SK-N-SH treated with all-trans-retinoic acid at 6 μM for 48 hours (cell line): ENCODE measurements around the gene CC2D1B.

ENCODE experiments used
- ARNTL ChIP-seq: fragments of 450-650 bp; formaldehyde crosslinking; IDR thresholded peaks from 2 replicates; pipeline ENCODE4 v1.5.0; 2020; ENCODE audit warnings: low read depth, mild to moderate bottlenecking, moderate library complexity, borderline replicate concordance
- ESRRG ChIP-seq: fragments of 250-450 bp; sonication (Bioruptor Pico); IDR thresholded peaks from 2 replicates; pipeline ENCODE4 v1.6.1; 2021; ENCODE audit warnings: mild to moderate bottlenecking
- GLIS3 ChIP-seq: fragments of 250-450 bp; sonication (Bioruptor Pico); IDR thresholded peaks from 2 replicates; pipeline ENCODE4 v1.5.0; 2020; ENCODE audit warnings: mild to moderate bottlenecking, moderate library complexity
- OSR1 ChIP-seq: fragments of 250-450 bp; sonication (Bioruptor Pico); IDR thresholded peaks from 2 replicates; pipeline ENCODE4 v1.8.0; 2022; ENCODE audit warnings: moderate library complexity, mild to moderate bottlenecking, inconsistent platforms
- PPARA ChIP-seq: fragments of 250-450 bp; sonication (Bioruptor Pico); IDR thresholded peaks from 2 replicates; pipeline ENCODE4 v1.5.0; 2020; ENCODE audit warnings: mild to moderate bottlenecking, borderline replicate concordance
- RARB ChIP-seq: fragments of 250-450 bp; sonication (Bioruptor Pico); IDR thresholded peaks from 2 replicates; pipeline ENCODE4 v1.8.0; 2021; ENCODE audit warnings: mild to moderate bottlenecking, moderate library complexity
- SNAI2 ChIP-seq: fragments of 250-450 bp; sonication (Bioruptor Pico); IDR thresholded peaks from 2 replicates; pipeline ENCODE4 v1.5.0; 2020; ENCODE audit warnings: mild to moderate bottlenecking, moderate library complexity
- TCF4 ChIP-seq: fragments of 250-450 bp; sonication (Bioruptor Pico); IDR thresholded peaks from 2 replicates; pipeline ENCODE4 v1.8.0; 2021; ENCODE audit warnings: mild to moderate bottlenecking, moderate library complexity, borderline replicate concordance
- ZFP3 ChIP-seq: fragments of 250-450 bp; sonication (Bioruptor Pico); IDR thresholded peaks from 2 replicates; pipeline ENCODE4 v1.5.0; 2020; ENCODE audit warnings: mild to moderate bottlenecking, moderate library complexity
- ZFP30 ChIP-seq: fragments of 450-650 bp; formaldehyde crosslinking; IDR thresholded peaks from 2 replicates; pipeline ENCODE4 v1.5.0; 2022; ENCODE audit warnings: mild to moderate bottlenecking, moderate library complexity
- ZNF70 ChIP-seq: fragments of 450-650 bp; formaldehyde crosslinking; IDR thresholded peaks from 2 replicates; pipeline ENCODE4 v1.5.0; 2020; ENCODE audit warnings: mild to moderate bottlenecking, moderate library complexity
- TF ChIP-seq, protein P1 (sequence below): fragments of 250-450 bp; sonication (Bioruptor Pico); IDR thresholded peaks from 2 replicates; pipeline ENCODE4 v1.8.0; 2020; ENCODE audit warnings: mild to moderate bottlenecking, moderate library complexity, borderline replicate concordance
- TF ChIP-seq, protein P2 (sequence below): fragments of 250-450 bp; sonication (Bioruptor Pico); IDR thresholded peaks from 2 replicates; pipeline ENCODE4 v1.5.1; 2020; ENCODE audit warnings: low read depth, mild to moderate bottlenecking, moderate library complexity
- TF ChIP-seq, protein P3 (sequence below): fragments of 250-450 bp; sonication (Bioruptor Pico); IDR thresholded peaks from 2 replicates; pipeline ENCODE4 v1.5.1; 2021; ENCODE audit warnings: mild to moderate bottlenecking, moderate library complexity

DNA sequence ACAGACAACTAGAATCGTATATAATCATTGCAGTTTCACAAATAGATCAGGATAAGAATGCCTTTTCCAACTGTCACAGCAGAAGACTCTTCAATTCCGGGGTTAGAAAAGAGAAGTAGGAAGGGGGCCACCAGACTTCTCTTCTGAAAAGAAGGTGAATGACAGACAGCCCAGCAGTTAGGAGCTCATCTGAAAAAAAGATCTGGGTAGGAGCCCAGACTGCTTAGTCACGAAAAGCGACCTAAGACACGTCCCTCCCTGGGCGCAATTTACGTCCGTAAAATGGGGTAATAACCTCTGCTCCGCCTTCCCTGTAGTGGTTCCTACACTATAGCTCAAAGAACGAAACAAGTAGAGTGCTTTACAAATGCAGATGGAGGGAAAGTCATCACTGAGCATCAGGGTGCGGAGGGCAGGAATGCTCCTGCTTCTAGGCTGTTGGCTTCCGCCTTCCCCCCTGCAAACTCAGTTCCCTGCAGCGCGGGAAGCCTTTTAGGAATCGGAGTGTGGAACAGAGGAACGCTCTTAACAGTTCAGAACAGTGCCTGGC, 37.6 kb upstream of the CC2D1B start:
- TF ChIP-seq RARB (CRISPR knock-in tag) (no peak), SNAI2 (no peak), GLIS3 (CRISPR knock-in tag) (no peak), PPARA (no peak), TCF4 (no peak), ESRRG (CRISPR knock-in tag) (no peak), ZFP3 (no peak), ZNF70 (CRISPR knock-in tag) (no peak), ARNTL (CRISPR knock-in tag) (no peak), ZFP30 (CRISPR knock-in tag) (no peak), OSR1 (no peak)
- TF ChIP-seq, protein P1, sequence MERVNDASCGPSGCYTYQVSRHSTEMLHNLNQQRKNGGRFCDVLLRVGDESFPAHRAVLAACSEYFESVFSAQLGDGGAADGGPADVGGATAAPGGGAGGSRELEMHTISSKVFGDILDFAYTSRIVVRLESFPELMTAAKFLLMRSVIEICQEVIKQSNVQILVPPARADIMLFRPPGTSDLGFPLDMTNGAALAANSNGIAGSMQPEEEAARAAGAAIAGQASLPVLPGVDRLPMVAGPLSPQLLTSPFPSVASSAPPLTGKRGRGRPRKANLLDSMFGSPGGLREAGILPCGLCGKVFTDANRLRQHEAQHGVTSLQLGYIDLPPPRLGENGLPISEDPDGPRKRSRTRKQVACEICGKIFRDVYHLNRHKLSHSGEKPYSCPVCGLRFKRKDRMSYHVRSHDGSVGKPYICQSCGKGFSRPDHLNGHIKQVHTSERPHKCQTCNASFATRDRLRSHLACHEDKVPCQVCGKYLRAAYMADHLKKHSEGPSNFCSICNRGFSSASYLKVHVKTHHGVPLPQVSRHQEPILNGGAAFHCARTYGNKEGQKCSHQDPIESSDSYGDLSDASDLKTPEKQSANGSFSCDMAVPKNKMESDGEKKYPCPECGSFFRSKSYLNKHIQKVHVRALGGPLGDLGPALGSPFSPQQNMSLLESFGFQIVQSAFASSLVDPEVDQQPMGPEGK (CRISPR knock-in tag), result no peak
- TF ChIP-seq, protein P2, sequence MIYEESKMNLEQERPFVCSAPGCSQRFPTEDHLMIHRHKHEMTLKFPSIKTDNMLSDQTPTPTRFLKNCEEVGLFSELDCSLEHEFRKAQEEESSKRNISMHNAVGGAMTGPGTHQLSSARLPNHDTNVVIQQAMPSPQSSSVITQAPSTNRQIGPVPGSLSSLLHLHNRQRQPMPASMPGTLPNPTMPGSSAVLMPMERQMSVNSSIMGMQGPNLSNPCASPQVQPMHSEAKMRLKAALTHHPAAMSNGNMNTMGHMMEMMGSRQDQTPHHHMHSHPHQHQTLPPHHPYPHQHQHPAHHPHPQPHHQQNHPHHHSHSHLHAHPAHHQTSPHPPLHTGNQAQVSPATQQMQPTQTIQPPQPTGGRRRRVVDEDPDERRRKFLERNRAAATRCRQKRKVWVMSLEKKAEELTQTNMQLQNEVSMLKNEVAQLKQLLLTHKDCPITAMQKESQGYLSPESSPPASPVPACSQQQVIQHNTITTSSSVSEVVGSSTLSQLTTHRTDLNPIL, result no peak
- TF ChIP-seq, protein P3, sequence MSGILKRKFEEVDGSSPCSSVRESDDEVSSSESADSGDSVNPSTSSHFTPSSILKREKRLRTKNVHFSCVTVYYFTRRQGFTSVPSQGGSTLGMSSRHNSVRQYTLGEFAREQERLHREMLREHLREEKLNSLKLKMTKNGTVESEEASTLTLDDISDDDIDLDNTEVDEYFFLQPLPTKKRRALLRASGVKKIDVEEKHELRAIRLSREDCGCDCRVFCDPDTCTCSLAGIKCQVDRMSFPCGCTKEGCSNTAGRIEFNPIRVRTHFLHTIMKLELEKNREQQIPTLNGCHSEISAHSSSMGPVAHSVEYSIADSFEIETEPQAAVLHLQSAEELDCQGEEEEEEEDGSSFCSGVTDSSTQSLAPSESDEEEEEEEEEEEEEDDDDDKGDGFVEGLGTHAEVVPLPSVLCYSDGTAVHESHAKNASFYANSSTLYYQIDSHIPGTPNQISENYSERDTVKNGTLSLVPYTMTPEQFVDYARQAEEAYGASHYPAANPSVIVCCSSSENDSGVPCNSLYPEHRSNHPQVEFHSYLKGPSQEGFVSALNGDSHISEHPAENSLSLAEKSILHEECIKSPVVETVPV (CRISPR knock-in tag), result no peak
